Measurements from ENCODE around the gene TREML4.

Gene TREML4

DNA sequence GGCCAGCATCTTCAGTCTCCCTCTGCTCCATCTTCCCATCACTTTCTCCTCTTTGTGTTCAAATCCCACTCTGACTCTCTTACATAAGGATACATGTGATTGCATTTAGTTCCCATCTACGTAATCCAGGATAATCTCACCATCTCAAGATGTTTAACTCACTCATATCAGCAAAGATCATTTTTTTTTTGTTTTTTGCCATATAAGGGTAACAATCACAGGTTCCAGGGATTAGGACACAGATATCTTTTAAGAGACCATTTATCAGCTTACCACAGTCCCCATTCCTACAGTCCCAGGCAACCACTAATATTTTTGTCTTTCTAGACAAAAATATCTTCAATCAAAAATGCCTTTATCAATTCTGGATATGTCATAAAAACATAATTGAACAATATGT, 24.0 kb upstream of the TREML4 start:
- H3K4me3 ChIP-seq (replicated peaks in 1 of 2; ENCODE audit: low read depth in 2 of 2, low read length in 2 of 2) = no peak overlapping the region
- TF ChIP-seq, protein P1, sequence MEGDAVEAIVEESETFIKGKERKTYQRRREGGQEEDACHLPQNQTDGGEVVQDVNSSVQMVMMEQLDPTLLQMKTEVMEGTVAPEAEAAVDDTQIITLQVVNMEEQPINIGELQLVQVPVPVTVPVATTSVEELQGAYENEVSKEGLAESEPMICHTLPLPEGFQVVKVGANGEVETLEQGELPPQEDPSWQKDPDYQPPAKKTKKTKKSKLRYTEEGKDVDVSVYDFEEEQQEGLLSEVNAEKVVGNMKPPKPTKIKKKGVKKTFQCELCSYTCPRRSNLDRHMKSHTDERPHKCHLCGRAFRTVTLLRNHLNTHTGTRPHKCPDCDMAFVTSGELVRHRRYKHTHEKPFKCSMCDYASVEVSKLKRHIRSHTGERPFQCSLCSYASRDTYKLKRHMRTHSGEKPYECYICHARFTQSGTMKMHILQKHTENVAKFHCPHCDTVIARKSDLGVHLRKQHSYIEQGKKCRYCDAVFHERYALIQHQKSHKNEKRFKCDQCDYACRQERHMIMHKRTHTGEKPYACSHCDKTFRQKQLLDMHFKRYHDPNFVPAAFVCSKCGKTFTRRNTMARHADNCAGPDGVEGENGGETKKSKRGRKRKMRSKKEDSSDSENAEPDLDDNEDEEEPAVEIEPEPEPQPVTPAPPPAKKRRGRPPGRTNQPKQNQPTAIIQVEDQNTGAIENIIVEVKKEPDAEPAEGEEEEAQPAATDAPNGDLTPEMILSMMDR (IDR thresholded peaks at IDR 0.05; ENCODE audit: low read depth, low read length) = no peak
- DNase-seq (ENCODE audit: low read depth in 2 of 2) = no peak

DNA sequence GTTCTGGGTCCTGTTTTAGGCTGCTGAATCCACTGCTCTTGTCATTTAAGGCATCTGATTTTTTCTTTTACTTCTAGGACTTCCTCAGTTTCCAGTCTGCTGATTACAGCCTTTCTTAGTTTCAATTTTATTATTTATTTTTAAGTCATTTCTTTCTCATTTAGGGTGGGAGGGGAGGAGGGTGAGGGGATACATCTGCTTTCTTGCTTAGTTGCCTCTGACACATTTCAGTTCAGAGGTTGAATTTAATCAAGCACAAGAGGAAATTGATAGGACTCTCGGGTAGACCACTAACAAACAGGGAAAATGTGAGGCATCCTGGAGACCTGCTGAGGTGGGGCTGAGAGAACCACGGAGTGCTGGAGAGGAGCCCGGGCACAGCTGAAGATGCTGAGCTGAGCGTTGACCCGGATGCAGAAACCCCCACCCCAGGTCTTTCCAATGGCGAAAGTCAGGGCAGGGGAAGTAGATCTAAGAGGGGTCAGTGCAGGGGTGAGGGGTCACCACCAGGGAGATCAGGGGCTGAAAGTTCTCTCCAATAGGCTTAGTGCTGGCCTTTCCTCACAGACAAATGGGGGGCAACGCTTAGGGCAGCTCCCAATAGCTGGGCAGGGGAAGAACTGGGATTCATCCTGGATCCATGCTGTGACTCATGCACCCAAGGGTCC, 19.6 kb upstream of the TREML4 start:
- TF ChIP-seq, protein P1 (IDR thresholded peaks at IDR 0.05; ENCODE audit: low read depth, low read length) = no peak
- H3K4me3 ChIP-seq (replicated peaks in 1 of 2; ENCODE audit: low read depth in 2 of 2, low read length in 2 of 2) = no peak overlapping the region
- DNase-seq (ENCODE audit: low read depth in 2 of 2) = no peak

DNA sequence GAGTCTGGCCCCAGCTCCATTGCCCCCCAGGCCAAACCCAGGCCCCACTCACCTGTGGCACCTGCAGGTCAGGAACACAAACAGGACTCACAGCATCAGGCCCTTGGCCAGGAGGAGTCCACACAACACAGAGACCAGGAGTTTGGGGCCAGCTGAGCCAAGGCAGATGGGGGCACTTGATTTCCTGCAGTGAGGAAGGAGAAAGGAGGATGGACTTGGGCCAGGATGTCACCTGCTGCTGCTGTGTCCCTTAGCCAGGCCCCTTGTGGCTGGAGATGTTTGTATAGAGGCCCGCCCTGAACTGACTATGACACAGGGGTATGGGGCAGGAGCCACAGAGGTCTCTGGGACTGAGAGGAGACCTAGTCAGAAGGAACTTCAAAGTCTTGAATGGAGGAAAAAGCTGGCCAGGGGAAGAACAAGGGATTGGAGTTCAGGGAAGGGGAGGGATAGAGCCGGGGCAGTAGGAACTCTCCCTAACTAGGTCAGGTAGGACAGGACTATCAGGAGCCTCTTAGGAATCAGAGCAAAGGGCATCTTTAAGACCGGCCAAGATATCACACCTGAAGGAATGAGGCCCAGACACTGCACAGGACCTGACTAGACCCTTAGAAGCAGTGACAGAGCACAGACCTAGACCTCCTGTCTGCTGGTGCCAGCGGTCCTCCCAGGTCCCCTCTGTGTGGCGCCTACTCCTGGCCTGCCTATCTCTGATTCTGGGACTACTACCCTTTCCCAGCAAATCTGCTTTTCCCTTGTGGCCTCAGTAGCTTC, 18.4 kb upstream of the TREML4 start:
- TF ChIP-seq, protein P1 (IDR thresholded peaks at IDR 0.05; ENCODE audit: low read depth, low read length) = no peak
- no peak for DNase-seq (ENCODE audit: low read depth in 2 of 2)

DNA sequence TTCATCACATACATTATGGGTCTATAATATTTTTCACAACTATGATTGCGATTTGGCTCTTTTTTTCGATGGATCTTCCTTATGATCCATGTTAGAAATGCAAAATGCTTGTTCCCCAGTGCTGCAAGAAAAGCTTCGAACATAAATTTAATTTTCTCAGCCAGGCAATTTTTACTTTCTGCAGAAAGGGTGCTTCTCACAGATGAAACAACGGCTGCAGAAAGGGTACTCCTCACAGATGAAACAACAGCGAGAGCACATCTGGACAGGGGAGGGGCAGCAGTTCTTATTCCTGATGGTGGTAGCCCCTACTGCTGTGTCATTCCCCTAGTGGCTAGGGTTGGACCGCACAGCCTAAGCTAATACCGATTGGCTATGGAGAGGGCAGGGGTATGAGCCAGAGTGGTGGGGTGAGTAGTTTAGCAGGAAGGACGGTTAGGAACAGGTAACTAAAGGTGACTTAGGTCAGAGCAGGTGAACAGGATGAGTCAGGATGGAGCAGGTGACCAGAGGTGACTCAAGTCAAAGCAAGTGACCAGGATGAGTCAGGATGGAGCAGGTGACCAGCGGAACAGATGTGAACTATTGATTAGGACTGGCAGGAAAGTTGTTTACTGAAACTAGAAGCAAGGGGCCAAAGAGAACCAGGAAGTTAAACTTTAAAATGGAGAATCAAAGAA, 13.4 kb upstream of the TREML4 start:
- DNase-seq (ENCODE audit: low read depth in 2 of 2) = no peak
- H3K4me3 ChIP-seq (replicated peaks in 1 of 2; ENCODE audit: low read depth in 2 of 2, low read length in 2 of 2) = no peak overlapping the region
- TF ChIP-seq, protein P1 (IDR thresholded peaks at IDR 0.05; ENCODE audit: low read depth, low read length) = no peak

More for the DNA sequence above, 18.4 kb upstream of the TREML4 start:
- H3K4me3 ChIP-seq (replicated peaks in 1 of 2; ENCODE audit: low read depth in 2 of 2, low read length in 2 of 2) = no peak overlapping the region

DNA sequence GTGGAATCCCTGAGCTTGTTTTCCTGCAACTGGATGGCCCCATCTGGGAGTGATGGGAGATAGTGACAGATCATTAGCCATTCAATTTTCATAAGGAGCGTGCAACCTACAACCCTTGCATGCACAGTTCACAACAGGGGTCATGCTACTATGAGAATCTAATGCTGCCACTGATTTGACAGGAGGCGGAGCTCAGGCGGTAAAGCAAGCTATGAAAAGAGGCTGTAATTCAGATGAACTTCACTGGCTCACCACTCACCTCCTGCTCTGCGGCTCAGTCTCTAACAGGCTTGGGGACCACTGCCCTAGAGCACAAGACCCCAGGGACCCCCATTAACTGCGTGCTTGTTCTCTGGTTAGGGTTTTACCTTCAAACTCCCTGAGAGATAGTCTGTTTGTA, 12.4 kb upstream of the TREML4 start:
- no peak for DNase-seq (ENCODE audit: low read depth in 2 of 2)
- TF ChIP-seq, protein P1 (IDR thresholded peaks at IDR 0.05; ENCODE audit: low read depth, low read length) = no peak
- H3K4me3 ChIP-seq (replicated peaks in 1 of 2; ENCODE audit: low read depth in 2 of 2, low read length in 2 of 2) = no peak overlapping the region

DNA sequence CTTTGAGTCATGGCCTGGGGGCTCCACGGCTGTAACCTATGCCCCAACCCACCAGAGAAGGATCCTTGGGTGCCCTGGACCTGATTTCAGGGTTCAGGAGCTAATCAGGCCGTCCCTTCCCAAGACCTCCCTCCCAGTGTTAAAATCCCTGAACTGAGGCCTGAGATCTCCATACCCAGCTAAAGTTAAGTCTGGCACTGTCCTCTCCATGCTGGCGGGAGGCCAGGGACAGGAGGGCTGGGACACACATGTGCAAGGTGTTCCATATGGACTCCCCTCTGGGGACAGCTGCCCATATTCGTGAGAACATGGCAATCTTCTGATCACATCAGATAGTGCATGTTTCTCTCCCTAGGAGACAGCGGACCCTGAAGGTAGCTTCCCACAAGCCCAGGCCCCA, 11.5 kb upstream of the TREML4 start:
- DNase-seq (ENCODE audit: low read depth in 2 of 2) = no peak
- H3K4me3 ChIP-seq (replicated peaks in 1 of 2; ENCODE audit: low read depth in 2 of 2, low read length in 2 of 2) = no peak overlapping the region
- TF ChIP-seq, protein P1 (IDR thresholded peaks at IDR 0.05; ENCODE audit: low read depth, low read length) = no peak
